CD4-positive, alpha-beta T cell treated with Interleukin-15 for 1 hour (primary cell): ENCODE measurements around the gene HOXA10.

ENCODE experiments used
- DNase-seq: peaks from one replicate; pipeline ENCODE4 v3.0.0-alpha.2; 2020

Gene HOXA10

GRCh38 chr7:27179030-27179429 is 4.9 kb upstream of the HOXA10 start:
- no peak for DNase-seq

GRCh38 chr7:27178366-27178765 is 4.2 kb upstream of the HOXA10 start:
- no peak for DNase-seq

- DNase-seq = no peak
These were observed 3.7 kb upstream of the HOXA10 start for GRCh38 chr7:27177795-27178320.

- DNase-seq = peak; percentile 10
These were observed 3.1 kb upstream of the HOXA10 start for GRCh38 chr7:27176962-27177794.

- no peak for DNase-seq
These were observed 2.4 kb upstream of the HOXA10 start for GRCh38 chr7:27176524-27176845.

GRCh38 chr7:27175626-27176523 is 1.8 kb upstream of the HOXA10 start:
- peak; percentile 7 for DNase-seq

GRCh38 chr7:27174874-27175625 is 930 bp upstream of the HOXA10 start:
- DNase-seq = peak; percentile 9

GRCh38 chr7:27173511-27173955 is 587 bp downstream of the HOXA10 start:
- peak; percentile 33 for DNase-seq

- peak; percentile 10 for DNase-seq
These were observed 1.2 kb downstream of the HOXA10 start for GRCh38 chr7:27172823-27173510.

GRCh38 chr7:27172315-27172774 is 1.8 kb downstream of the HOXA10 start:
- DNase-seq = peak; percentile 8

- DNase-seq = peak; percentile 16
These were observed 2.3 kb downstream of the HOXA10 start for GRCh38 chr7:27171637-27172314.

- peak; percentile 6 for DNase-seq
These were observed 2.8 kb downstream of the HOXA10 start for GRCh38 chr7:27171325-27171636.

GRCh38 chr7:27170426-27171324 is 3.4 kb downstream of the HOXA10 start:
- no peak for DNase-seq

GRCh38 chr7:27169658-27170425 is 4.3 kb downstream of the HOXA10 start:
- DNase-seq = peak; percentile 16

GRCh38 chr7:27168265-27168947 is 5.7 kb downstream of the HOXA10 start:
- peak; percentile 29 for DNase-seq

GRCh38 chr7:27167916-27168264 is 6.2 kb downstream of the HOXA10 start:
- peak; percentile 3 for DNase-seq

GRCh38 chr7:27166531-27167505 is 7.3 kb downstream of the HOXA10 start:
- DNase-seq = peak; percentile 16

GRCh38 chr7:27165996-27166530 is 8.1 kb downstream of the HOXA10 start:
- peak; percentile 12 for DNase-seq
